Peyer's patch (tissue), 4 donors: Measurements from ENCODE around the gene NEUROD2. TPM values are rescaled to one million over a fixed set of nuclear protein-coding genes. Genes with fewer than 3 reads are reported as not detected.
A peak's percentile ranks its signal among the peaks of the same experiment; 100 is the strongest.

Source experiments
- DNase-seq, 3 donors: peaks; one replicate each; pipeline ENCODE4 v3.0.0-alpha.2; 2017 to 2019
- H3K27ac ChIP-seq, 4 donors: fragments of 200-600 bp; sonication (generic); one replicate each; pipeline ENCODE4 v1.5.1; 2016 to 2019
- H3K27me3 ChIP-seq, 2 donors: fragments of 200-600 bp; sonication (generic); one replicate each; pipeline ENCODE4 v1.5.1; 2019
- H3K36me3 ChIP-seq, 3 donors: fragments of 200-600 bp; sonication (generic); one replicate each; pipeline ENCODE4 v1.5.1; 2016 to 2019
- H3K4me1 ChIP-seq, 4 donors: fragments of 200-600 bp; sonication (generic); one replicate each; pipeline ENCODE4 v1.5.1; 2016 to 2019
- H3K4me3 ChIP-seq, 4 donors: fragments of 200-600 bp; sonication (generic); 1 replicate in 3 of 4; 2 replicates in 1 of 4; pipeline ENCODE4 v1.5.1; 2016 to 2019; ENCODE audit warnings: mild to moderate bottlenecking in 1 of 4
- H3K9me3 ChIP-seq, 4 donors: fragments of 200-600 bp; sonication (generic); one replicate each; pipeline ENCODE4 v1.5.1; 2016 to 2019; ENCODE audit warnings: mild to moderate bottlenecking in 1 of 4
- CTCF ChIP-seq, 6 experiments: fragments of 450-650 bp in 4 of 6; fragments of 200-600 bp in 2 of 6; sonication (generic) in 1 of 6; IDR thresholded peaks; one replicate each; pipeline ENCODE4 v1.5.1; 2017 to 2019; ENCODE audit warnings: antibody characterized with exemption in 6 of 6, mild to moderate bottlenecking in 3 of 6, moderate library complexity in 1 of 6
- POLR2A ChIP-seq, 2 donors: fragments of 450-650 bp; IDR thresholded peaks; one replicate each; pipeline ENCODE4 v1.5.1; 2017; ENCODE audit warnings: antibody characterized with exemption in 2 of 2, mild to moderate bottlenecking in 2 of 2, moderate library complexity in 2 of 2
- total RNA-seq, 4 donors: library from RNA; depleted of rRNA; stranded (reverse); fragments of >200 nt; gene quantifications; one replicate each; pipeline ENCODE4 v1.1.0, GENCODE V29; 2016

Gene NEUROD2
- total RNA-seq, 4 donors from 2014 or later: not detected

- DNase-seq: no peak
- no peaks in the 10 kb centered on the region for H3K36me3 ChIP-seq
- H3K4me1 ChIP-seq: peaks cover 0 to 34% (median 24%) of the 10 kb centered on the region in 4 donors
- no peaks in the 10 kb centered on the region for H3K9me3 ChIP-seq
- no peak for TF ChIP-seq POLR2A (IDR thresholded peaks at IDR 0.05)
- no peak for TF ChIP-seq CTCF (IDR thresholded peaks at IDR 0.05)
- peaks cover 9 to 72% of the 10 kb centered on the region in 2 donors for H3K27me3 ChIP-seq
- no peak overlapping the region for H3K27ac ChIP-seq
- peak overlapping the region in 2 of 4 donors; percentile 14 to 22 for H3K4me3 ChIP-seq
Measured at GRCh38 chr17:39606434-39607056, 1.2 kb downstream of the NEUROD2 start.

- Histone ChIP-seq H3K9me3 (no peaks in the 10 kb centered on the region), H3K27me3 (peaks cover 9 to 80% of the 10 kb centered on the region in 2 donors), H3K36me3 (no peaks in the 10 kb centered on the region), H3K4me3 (peak overlapping the region in 2 of 4 donors; percentile 14 to 22), H3K27ac (no peak overlapping the region), H3K4me1 (peaks cover 0 to 34% (median 24%) of the 10 kb centered on the region in 4 donors)
- no peak for DNase-seq
- TF ChIP-seq CTCF (IDR thresholded peaks at IDR 0.05) (no peak), POLR2A (IDR thresholded peaks at IDR 0.05) (no peak)
Measured at GRCh38 chr17:39605492-39606433, 2.0 kb downstream of the NEUROD2 start.

- Histone ChIP-seq H3K4me1 (peaks cover 0 to 34% (median 24%) of the 10 kb centered on the region in 4 donors), H3K27me3 (peaks cover 9 to 87% of the 10 kb centered on the region in 2 donors), H3K27ac (no peak overlapping the region), H3K36me3 (no peaks in the 10 kb centered on the region), H3K4me3 (peak overlapping the region in 1 of 4 donors; percentile 22), H3K9me3 (no peaks in the 10 kb centered on the region)
- no peak for DNase-seq
- TF ChIP-seq POLR2A (IDR thresholded peaks at IDR 0.05) (no peak), CTCF (IDR thresholded peaks at IDR 0.05) (no peak)
Measured at GRCh38 chr17:39604911-39605491, 2.7 kb downstream of the NEUROD2 start.

GRCh38 chr17:39603304-39604016, 4.3 kb downstream of the NEUROD2 start:
- H3K4me1 ChIP-seq: peaks cover 0 to 45% (median 24%) of the 10 kb centered on the region in 4 donors
- H3K36me3 ChIP-seq: no peaks in the 10 kb centered on the region
- peaks cover 0 to 4% (median 0%) of the 10 kb centered on the region in 4 donors for H3K9me3 ChIP-seq
- no peak for TF ChIP-seq POLR2A (IDR thresholded peaks at IDR 0.05)
- no peak for TF ChIP-seq CTCF (IDR thresholded peaks at IDR 0.05)
- H3K27ac ChIP-seq: no peak overlapping the region
- no peak for DNase-seq
- H3K27me3 ChIP-seq: peaks cover 9 to 96% of the 10 kb centered on the region in 2 donors
- no peak overlapping the region for H3K4me3 ChIP-seq
